ENCODE results near the gene SGPL1.

DNA sequence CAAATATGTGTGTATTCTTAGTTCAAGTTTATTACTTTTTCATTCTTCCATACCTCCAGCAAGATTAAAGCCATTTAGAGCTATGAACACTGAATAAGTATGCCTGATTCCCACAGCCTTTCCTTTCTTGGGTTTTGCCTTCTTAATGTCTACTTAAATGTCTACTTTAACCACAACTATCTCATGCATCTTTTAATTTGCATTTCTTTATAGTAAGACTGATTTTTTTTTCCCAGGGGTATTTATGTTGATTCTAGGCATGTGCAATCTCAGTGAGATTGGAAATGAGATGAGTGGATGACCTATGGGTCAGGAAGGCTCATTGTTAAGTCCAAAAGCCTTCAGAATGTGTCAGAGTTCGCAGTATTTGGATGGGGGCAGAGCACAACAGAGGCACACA is 69.0 kb downstream of the SGPL1 start:
- no peak for TF ChIP-seq GATA2 (IDR thresholded peaks at IDR 0.05; ENCODE audit: low read depth, low read length)
- TF ChIP-seq GATA3 (IDR thresholded peaks at IDR 0.05; ENCODE audit: low read depth, low read length), result no peak

Data from SH-SY5Y (cell line).